GM21381 (cell line): Measurements from ENCODE around the gene ZNF708.
"Not testable (repeated sequence)": the region's sequence is repeated elsewhere in the genome, so short reads cannot be mapped to it uniquely, and the experiment has no call there.

Source experiments
- ATAC-seq: cut with Tn5 transposase; IDR thresholded peaks from one replicate; pipeline ENCODE4 v1.9.1; 2021; ENCODE audit warnings: mild to moderate bottlenecking, moderate library complexity; ENCODE audit not compliant: unreplicated experiment

ZNF708 gene

DNA sequence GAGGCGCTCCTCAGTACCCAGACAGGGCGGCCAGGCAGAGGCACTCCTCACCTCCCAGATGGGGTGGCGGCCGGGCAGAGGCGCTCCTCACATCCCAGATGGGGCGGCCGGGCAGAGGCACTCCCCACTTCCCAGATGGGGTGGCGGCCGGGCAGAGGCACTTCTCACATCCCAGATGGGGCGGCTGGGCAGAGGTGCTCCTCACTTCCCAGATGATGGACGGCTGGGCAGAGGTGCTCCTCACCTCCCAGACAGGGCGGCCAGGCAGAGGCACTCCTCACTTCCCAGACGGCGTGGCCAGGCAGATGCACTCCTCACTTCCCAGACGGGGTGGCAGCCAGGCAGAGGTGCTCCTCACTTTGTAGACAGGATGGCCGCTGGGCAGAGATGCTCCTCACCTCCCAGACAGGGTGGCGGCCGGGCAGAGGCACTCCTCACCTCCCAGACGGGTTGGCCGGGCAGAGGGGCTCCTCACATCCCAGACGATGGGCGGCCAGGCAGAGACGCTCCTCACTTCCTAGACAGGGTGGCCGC is 68.3 kb downstream of the ZNF708 start:
- ATAC-seq: not testable (repeated sequence)

GRCh38 chr19:21260164-21260847 is 68.9 kb downstream of the ZNF708 start:
- ATAC-seq: no peak

GRCh38 chr19:21259421-21260124 is 69.6 kb downstream of the ZNF708 start:
- ATAC-seq: not testable (repeated sequence)

DNA sequence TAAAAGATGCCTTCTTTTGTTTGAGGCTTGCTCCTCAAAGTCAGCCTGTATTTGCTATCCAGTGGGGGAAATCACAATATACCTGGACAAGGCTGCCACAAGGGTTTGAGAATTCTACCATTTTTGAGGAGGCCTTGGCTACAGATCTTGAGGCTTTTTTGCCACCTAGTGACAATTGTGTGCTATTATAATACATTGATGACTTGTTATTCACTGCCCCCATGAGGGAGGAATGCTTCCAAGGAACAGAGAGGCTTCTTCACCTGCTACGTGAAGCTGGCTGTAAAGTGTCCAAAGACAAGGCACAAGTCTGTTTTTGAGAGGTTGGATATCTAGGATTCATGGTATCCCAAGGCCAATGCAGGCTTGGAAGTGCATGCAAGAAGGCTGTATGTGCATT is 72.5 kb downstream of the ZNF708 start:
- ATAC-seq: no peak
